SK-N-SH (cell line): ENCODE measurements around the gene RPL11. TPM values are rescaled to one million over a fixed set of nuclear protein-coding genes. Genes with fewer than 3 reads are reported as not detected.

Experiments
- CTCF ChIA-PET: fragments of 300-600, 350-600 bp; formaldehyde crosslinking; extraction: SDS; loops from one replicate; lab custom pipeline; 2021; lab: Yijun Ruan, JAX
- POLR2A ChIA-PET: fragments of 350-600 bp; sonication (Branson Sonifier 250); formaldehyde crosslinking; extraction: SDS; loops from one replicate; lab custom pipeline; 2020; ENCODE audit warnings: antibody characterized with exemption, inconsistent platforms; lab: Yijun Ruan, JAX
- DNase-seq: peaks from one replicate; pipeline ENCODE4 v3.0.0; 2012
- H2AFZ ChIP-seq: fragments of 200-600 bp; sonication (generic); 2 replicates; pipeline ENCODE4 v1.8.1; 2016; ENCODE audit warnings: antibody characterized with exemption, mild to moderate bottlenecking, low read depth
- H3F3A ChIP-seq: fragments of 200-600 bp; sonication (generic); replicated peaks from 2 replicates; pipeline ENCODE3; 2016; ENCODE audit warnings: antibody characterized with exemption, mild to moderate bottlenecking; ENCODE audit not compliant: insufficient read depth
- H3K27ac ChIP-seq, 2 experiments: fragments of 200-500 bp in 1 of 2; fragments of 200-600 bp in 1 of 2; sonication (Bioruptor generic) in 1 of 2; sonication (generic), shearing (Covaris generic) in 1 of 2; 2 replicates each; pipeline versions ENCODE4 v1.5.1 to v1.6.1; 2014 to 2016; ENCODE audit warnings: low read depth in 2 of 2, inconsistent platforms in 1 of 2, low read length in 1 of 2, mild to moderate bottlenecking in 1 of 2, mixed read lengths in 1 of 2
- H3K27me3 ChIP-seq: fragments of 200-600 bp; sonication (generic), shearing (Covaris generic); 2 replicates; pipeline ENCODE4 v1.6.1; 2016; ENCODE audit warnings: mixed run types; ENCODE audit not compliant: insufficient read depth
- H3K36me3 ChIP-seq, 2 experiments: fragments of 200-500 bp in 1 of 2; fragments of 200-600 bp in 1 of 2; sonication (Bioruptor generic) in 1 of 2; sonication (generic) in 1 of 2; replicated peaks in 1 of 2; 2 replicates each; pipeline versions ENCODE3 to v1.5.1; 2014 to 2016; ENCODE audit warnings: low read length in 1 of 2, mild to moderate bottlenecking in 1 of 2; ENCODE audit not compliant: insufficient read depth in 2 of 2, control insufficient read depth in 1 of 2
- H3K4me1 ChIP-seq, 2 experiments: fragments of 200-500 bp in 1 of 2; fragments of 200-600 bp in 1 of 2; sonication (Bioruptor generic) in 1 of 2; sonication (generic), shearing (Covaris generic) in 1 of 2; 2 replicates each; pipeline versions ENCODE4 v1.5.1 to v1.6.1; 2014 to 2016; ENCODE audit warnings: low read depth in 1 of 2, low read length in 1 of 2, mixed run types in 1 of 2; ENCODE audit not compliant: insufficient read depth in 2 of 2, control insufficient read depth in 1 of 2
- H3K4me2 ChIP-seq: fragments of 200-600 bp; sonication (generic), shearing (Covaris generic); 2 replicates; pipeline ENCODE4 v1.6.1; 2017; ENCODE audit warnings: mixed run types
- H3K4me3 ChIP-seq, 2 experiments: fragments of 200-500 bp in 1 of 2; fragments of 200-600 bp in 1 of 2; sonication (Bioruptor generic) in 1 of 2; sonication (generic), shearing (Covaris generic) in 1 of 2; 2 replicates each; pipeline versions ENCODE4 v1.5.1 to v1.8.1; 2014 to 2016; ENCODE audit warnings: low read depth in 2 of 2, inconsistent platforms in 1 of 2, low read length in 1 of 2, mild to moderate bottlenecking in 1 of 2, mixed read lengths in 1 of 2, moderate library complexity in 1 of 2
- H3K79me2 ChIP-seq: fragments of 200-600 bp; sonication (generic); 2 replicates; pipeline ENCODE4 v1.8.1; 2017; ENCODE audit warnings: mild to moderate bottlenecking; ENCODE audit not compliant: insufficient read depth
- H3K9ac ChIP-seq: fragments of 200-600 bp; sonication (generic); 2 replicates; pipeline ENCODE4 v1.6.1; 2017; ENCODE audit warnings: mixed run types
- H3K9me2 ChIP-seq: fragments of 200-600 bp; sonication (generic); 2 replicates; pipeline ENCODE4 v1.6.1; 2017; ENCODE audit warnings: mixed run types
- H3K9me3 ChIP-seq: fragments of 200-600 bp; sonication (generic); 2 replicates; pipeline ENCODE4 v1.6.1; 2017; ENCODE audit warnings: mixed run types, mild to moderate bottlenecking, moderate library complexity
- H4K20me1 ChIP-seq: fragments of 200-600 bp; sonication (generic); 2 replicates; pipeline ENCODE4 v1.6.1; 2017; ENCODE audit warnings: mild to moderate bottlenecking, mixed run types; ENCODE audit not compliant: insufficient read depth
- CHD2 ChIP-seq: fragments of 150-350 bp; IDR thresholded peaks from 2 replicates; pipeline ENCODE4 v1.6.1; 2018; ENCODE audit warnings: low read length; ENCODE audit not compliant: partially characterized antibody
- NFIC ChIP-seq: IDR thresholded peaks from 2 replicates; pipeline ENCODE4 v1.4.0; 2012; ENCODE audit warnings: borderline replicate concordance
- RAD21 ChIP-seq: IDR thresholded peaks from 2 replicates; pipeline ENCODE4 v1.6.1; 2012; ENCODE audit warnings: mild to moderate bottlenecking, low read length
- RFX5 ChIP-seq: IDR thresholded peaks from 2 replicates; pipeline ENCODE4 v1.6.1; 2012; ENCODE audit warnings: mild to moderate bottlenecking, improper control_type of control experiment, low read length
- WGBS: methylation state at CpG from one replicate; pipeline ENCODE4 v1.1.6; 2017; ENCODE audit warnings: low lambda C conversion rate; 5-methylcytosine and 5-hydroxymethylcytosine counted together
- polyA plus RNA-seq, 3 experiments: library from polyadenylated mRNA; depleted of rRNA; stranded (reverse); fragments of >200 nt; gene quantifications; 2 replicates each; pipeline ENCODE4 v1.2.3, GENCODE V29; 2012
- TF ChIP-seq, protein P1 (sequence below): IDR thresholded peaks from 2 replicates; pipeline ENCODE4; 2012
- TF ChIP-seq, protein P2 (sequence below): IDR thresholded peaks from 2 replicates; pipeline ENCODE4 v1.4.0; 2012; ENCODE audit warnings: low read depth, borderline replicate concordance
- TF ChIP-seq, protein P3 (sequence below): IDR thresholded peaks from 2 replicates; pipeline ENCODE4 v1.4.0; 2012; ENCODE audit warnings: low read depth, borderline replicate concordance
- TF ChIP-seq, protein P4 (sequence below): IDR thresholded peaks from 2 replicates; pipeline ENCODE4 v1.6.1; 2012; ENCODE audit warnings: mild to moderate bottlenecking, low read depth, low read length, moderate library complexity
- TF ChIP-seq, protein P5 (sequence below): fragments of 200-600 bp; sonication (generic); IDR thresholded peaks from 2 replicates; pipeline ENCODE4 v1.6.1; 2017; ENCODE audit warnings: antibody characterized with exemption, mild to moderate bottlenecking, moderate library complexity

The RPL11 gene
- polyA plus RNA-seq, 1 of the 3 experiments (the other 2 are of a cell fraction), result 2,255 TPM

DNA sequence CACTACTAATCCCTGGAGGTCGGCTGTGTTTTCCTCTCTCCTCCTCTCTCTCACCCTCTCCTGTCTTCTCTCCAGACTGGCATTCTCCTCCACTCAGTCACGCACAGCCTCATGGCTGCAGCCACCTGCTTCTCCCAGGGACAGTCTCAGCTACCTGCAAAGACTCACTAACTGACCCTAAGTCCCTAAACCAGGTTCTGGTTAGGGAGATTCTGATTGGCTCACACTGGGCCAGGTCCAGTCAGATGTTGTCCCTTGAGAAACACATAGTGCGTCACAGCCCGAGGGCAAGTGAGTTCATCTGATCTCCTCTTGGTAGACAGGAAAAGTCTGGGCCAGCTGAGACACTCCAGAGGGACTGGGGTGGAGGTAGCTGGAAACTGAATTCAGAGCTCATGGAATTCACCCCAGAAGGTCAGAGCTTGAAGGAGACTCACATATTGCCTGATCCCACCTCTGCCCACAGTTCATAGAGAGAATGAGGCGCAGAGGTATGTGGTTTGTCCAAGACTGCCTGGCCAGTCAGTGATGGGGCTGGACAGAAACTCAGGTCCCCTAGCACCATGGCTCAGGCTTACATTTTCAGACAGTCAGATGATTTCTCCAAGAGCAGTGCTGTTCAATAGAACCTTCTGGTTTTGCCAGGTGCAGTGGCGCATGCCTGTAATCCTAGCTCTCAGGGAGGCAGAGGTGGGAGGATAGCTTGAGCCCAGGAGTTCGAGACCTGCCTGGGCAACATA is 40.4 kb upstream of the RPL11 start:
- H3K27me3 ChIP-seq, result no peaks in the 10 kb centered on the region
- ChIA-PET POLR2A (interaction anchor here (0.6 kb wide), 1 partner anchor 115 kb away, joined by 5 read pairs; no protein-coding TSS in a partner anchor), CTCF (interaction anchor here (0.9 to 11.3 kb wide), 5 partner anchors 14 to 107 kb away, joined by 3 to 128 read pairs (median 5); no protein-coding TSS in a partner anchor)
- 69% methylated on average over 7 of the region's 7 CpGs for WGBS
- H3K4me3 ChIP-seq, result no peak overlapping the region
- H3F3A ChIP-seq, result no peaks in the 10 kb centered on the region
- no peaks in the 10 kb centered on the region for H4K20me1 ChIP-seq
- peaks cover 0 to 6% of the 10 kb centered on the region in 2 experiments; a peak in 1 of 4 replicates for H3K4me1 ChIP-seq
- H3K27ac ChIP-seq, result no peak overlapping the region
- DNase-seq, result peak; percentile 27
- no peak overlapping the region for H3K9ac ChIP-seq
- no peaks in the 10 kb centered on the region for H3K9me3 ChIP-seq
- H3K36me3 ChIP-seq, result no peaks in the 10 kb centered on the region
- no peak overlapping the region for H2AFZ ChIP-seq
- TF ChIP-seq, protein P1, sequence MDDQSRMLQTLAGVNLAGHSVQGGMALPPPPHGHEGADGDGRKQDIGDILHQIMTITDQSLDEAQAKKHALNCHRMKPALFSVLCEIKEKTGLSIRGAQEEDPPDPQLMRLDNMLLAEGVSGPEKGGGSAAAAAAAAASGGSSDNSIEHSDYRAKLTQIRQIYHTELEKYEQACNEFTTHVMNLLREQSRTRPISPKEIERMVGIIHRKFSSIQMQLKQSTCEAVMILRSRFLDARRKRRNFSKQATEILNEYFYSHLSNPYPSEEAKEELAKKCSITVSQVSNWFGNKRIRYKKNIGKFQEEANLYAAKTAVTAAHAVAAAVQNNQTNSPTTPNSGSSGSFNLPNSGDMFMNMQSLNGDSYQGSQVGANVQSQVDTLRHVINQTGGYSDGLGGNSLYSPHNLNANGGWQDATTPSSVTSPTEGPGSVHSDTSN, result no peak
- no peak for TF ChIP-seq CHD2
- TF ChIP-seq, protein P2, sequence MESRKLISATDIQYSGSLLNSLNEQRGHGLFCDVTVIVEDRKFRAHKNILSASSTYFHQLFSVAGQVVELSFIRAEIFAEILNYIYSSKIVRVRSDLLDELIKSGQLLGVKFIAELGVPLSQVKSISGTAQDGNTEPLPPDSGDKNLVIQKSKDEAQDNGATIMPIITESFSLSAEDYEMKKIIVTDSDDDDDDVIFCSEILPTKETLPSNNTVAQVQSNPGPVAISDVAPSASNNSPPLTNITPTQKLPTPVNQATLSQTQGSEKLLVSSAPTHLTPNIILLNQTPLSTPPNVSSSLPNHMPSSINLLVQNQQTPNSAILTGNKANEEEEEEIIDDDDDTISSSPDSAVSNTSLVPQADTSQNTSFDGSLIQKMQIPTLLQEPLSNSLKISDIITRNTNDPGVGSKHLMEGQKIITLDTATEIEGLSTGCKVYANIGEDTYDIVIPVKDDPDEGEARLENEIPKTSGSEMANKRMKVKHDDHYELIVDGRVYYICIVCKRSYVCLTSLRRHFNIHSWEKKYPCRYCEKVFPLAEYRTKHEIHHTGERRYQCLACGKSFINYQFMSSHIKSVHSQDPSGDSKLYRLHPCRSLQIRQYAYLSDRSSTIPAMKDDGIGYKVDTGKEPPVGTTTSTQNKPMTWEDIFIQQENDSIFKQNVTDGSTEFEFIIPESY, result no peak
- TF ChIP-seq NFIC, result no peak
- TF ChIP-seq, protein P3, sequence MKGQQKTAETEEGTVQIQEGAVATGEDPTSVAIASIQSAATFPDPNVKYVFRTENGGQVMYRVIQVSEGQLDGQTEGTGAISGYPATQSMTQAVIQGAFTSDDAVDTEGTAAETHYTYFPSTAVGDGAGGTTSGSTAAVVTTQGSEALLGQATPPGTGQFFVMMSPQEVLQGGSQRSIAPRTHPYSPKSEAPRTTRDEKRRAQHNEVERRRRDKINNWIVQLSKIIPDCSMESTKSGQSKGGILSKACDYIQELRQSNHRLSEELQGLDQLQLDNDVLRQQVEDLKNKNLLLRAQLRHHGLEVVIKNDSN, result no peak
- no peaks in the 10 kb centered on the region for H3K9me2 ChIP-seq
- H3K4me2 ChIP-seq, result no peak overlapping the region
- H3K79me2 ChIP-seq, result no peaks in the 10 kb centered on the region

DNA sequence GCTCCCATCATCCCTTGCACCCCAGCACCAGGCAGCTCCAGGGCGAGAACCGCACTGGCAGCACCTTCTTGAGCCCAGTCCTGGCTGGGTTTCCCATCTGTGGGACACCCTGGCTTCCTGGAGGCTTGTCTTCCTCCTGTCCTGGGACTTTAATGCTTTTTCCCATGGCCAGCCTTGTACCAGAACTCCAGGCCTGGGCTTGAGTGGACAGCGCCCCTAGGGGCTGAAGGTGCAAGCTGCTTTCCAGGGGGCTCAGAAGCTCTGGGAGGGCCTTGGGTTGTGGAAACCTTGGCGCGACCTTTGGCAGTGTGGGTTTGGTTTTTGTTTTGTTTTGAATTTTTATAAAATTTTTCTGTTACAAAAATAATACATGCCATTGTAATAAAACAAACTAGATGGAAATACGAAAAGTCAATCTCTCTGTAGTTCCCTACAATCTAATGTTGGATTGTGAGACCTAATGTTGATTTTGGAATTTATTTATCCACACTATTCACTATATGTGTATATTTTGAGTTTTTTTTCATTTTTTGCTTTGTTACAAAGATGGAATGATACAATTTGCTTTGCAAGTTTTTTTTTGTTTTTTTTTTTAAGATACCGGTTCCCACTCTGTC is 33.8 kb upstream of the RPL11 start:
- Histone ChIP-seq H3K4me2 (no peak overlapping the region), H3F3A (no peaks in the 10 kb centered on the region), H4K20me1 (no peaks in the 10 kb centered on the region), H3K9ac (no peak overlapping the region), H3K9me2 (no peaks in the 10 kb centered on the region), H3K27ac (no peak overlapping the region), H3K79me2 (no peaks in the 10 kb centered on the region), H3K4me1 (no peaks in the 10 kb centered on the region), H3K4me3 (peak overlapping the region in 1 of 2 experiments; percentile 43; a peak in 1 of 4 replicates), H3K27me3 (no peaks in the 10 kb centered on the region), H2AFZ (peak overlapping the region; percentile 53), H3K36me3 (no peaks in the 10 kb centered on the region), H3K9me3 (no peaks in the 10 kb centered on the region)
- ChIA-PET POLR2A (no interaction called here), CTCF (interaction anchor here (0.5 to 5.4 kb wide), 30 partner anchors 8 to 399 kb away, joined by 3 to 68 read pairs (median 5); partner anchors contain the start of genes ELOA and RPL11)
- peak; percentile 79 for DNase-seq
- TF ChIP-seq, protein P4, sequence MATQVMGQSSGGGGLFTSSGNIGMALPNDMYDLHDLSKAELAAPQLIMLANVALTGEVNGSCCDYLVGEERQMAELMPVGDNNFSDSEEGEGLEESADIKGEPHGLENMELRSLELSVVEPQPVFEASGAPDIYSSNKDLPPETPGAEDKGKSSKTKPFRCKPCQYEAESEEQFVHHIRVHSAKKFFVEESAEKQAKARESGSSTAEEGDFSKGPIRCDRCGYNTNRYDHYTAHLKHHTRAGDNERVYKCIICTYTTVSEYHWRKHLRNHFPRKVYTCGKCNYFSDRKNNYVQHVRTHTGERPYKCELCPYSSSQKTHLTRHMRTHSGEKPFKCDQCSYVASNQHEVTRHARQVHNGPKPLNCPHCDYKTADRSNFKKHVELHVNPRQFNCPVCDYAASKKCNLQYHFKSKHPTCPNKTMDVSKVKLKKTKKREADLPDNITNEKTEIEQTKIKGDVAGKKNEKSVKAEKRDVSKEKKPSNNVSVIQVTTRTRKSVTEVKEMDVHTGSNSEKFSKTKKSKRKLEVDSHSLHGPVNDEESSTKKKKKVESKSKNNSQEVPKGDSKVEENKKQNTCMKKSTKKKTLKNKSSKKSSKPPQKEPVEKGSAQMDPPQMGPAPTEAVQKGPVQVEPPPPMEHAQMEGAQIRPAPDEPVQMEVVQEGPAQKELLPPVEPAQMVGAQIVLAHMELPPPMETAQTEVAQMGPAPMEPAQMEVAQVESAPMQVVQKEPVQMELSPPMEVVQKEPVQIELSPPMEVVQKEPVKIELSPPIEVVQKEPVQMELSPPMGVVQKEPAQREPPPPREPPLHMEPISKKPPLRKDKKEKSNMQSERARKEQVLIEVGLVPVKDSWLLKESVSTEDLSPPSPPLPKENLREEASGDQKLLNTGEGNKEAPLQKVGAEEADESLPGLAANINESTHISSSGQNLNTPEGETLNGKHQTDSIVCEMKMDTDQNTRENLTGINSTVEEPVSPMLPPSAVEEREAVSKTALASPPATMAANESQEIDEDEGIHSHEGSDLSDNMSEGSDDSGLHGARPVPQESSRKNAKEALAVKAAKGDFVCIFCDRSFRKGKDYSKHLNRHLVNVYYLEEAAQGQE, result 0 out of 2 replicates have a peak, but pooled peaks have one; percentile 25
- TF ChIP-seq RFX5, result no peak
- TF ChIP-seq, protein P5, sequence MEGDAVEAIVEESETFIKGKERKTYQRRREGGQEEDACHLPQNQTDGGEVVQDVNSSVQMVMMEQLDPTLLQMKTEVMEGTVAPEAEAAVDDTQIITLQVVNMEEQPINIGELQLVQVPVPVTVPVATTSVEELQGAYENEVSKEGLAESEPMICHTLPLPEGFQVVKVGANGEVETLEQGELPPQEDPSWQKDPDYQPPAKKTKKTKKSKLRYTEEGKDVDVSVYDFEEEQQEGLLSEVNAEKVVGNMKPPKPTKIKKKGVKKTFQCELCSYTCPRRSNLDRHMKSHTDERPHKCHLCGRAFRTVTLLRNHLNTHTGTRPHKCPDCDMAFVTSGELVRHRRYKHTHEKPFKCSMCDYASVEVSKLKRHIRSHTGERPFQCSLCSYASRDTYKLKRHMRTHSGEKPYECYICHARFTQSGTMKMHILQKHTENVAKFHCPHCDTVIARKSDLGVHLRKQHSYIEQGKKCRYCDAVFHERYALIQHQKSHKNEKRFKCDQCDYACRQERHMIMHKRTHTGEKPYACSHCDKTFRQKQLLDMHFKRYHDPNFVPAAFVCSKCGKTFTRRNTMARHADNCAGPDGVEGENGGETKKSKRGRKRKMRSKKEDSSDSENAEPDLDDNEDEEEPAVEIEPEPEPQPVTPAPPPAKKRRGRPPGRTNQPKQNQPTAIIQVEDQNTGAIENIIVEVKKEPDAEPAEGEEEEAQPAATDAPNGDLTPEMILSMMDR, result peak; percentile 89
- peak; percentile 60 for TF ChIP-seq RAD21
- WGBS, result 41% methylated on average over 7 of the region's 7 CpGs
